Upper lobe of left lung (tissue), 4 donors: Measurements from ENCODE around the gene TCERG1L.

Source experiments
- EP300 ChIP-seq, 4 donors: sonication (generic); formaldehyde crosslinking; IDR thresholded peaks; one replicate each; pipeline ENCODE4 v1.5.1; 2017; ENCODE audit warnings: antibody characterized with exemption in 4 of 4, control low read depth in 2 of 4
- POLR2A ChIP-seq, 4 donors: fragments of 450-650 bp; IDR thresholded peaks; one replicate each; pipeline ENCODE4 v1.5.1; 2016 to 2017; ENCODE audit warnings: antibody characterized with exemption in 4 of 4, mild to moderate bottlenecking in 2 of 4
- POLR2AphosphoS5 ChIP-seq, 2 donors: sonication (generic); formaldehyde crosslinking; IDR thresholded peaks; one replicate each; pipeline ENCODE4 v1.5.1; 2017; ENCODE audit warnings: antibody characterized with exemption in 2 of 2
- TF ChIP-seq, protein P1 (sequence below), 6 experiments: fragments of 450-650 bp in 4 of 6; fragments of 200-600 bp in 2 of 6; sonication (generic) in 2 of 6; IDR thresholded peaks; one replicate each; pipeline ENCODE4 v1.5.1; 2016 to 2019; ENCODE audit warnings: antibody characterized with exemption in 6 of 6

DNA sequence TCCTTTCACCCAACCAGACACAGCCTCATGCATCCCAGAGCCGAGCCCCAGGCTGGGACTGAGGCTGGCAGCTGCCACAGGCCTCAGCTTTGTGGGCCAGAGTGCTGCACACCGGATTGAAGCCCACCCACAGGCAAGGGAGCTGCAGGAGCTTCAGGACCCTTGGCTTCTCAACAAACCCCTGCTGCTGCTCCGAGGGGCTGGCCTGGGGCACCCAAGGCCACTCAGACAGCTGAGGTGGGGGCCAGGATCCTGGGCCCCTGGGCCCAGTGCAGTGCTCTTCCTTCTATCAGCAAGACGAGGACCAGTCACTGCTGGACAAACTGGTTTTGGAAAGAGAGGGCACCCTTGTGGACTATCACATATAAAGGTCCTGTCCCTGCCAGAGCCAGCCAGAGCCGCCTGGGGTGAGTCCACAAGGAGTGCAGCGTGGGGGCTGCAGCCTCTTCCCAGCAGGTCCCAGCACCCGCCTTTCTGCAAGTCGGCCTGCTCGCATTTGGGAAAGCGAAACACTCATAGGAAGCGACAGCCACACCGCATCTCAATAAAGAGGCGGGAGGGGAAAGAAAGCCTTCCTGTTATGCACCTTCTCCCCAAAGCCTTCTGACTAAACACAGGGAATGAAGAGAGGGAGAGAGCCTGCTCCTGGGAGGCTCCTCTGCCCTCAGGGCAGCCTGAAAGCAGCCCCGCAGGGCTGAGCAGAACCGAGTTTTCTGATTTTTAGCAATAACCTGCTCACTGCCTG lies 9.5 kb upstream of the TCERG1L start:
- TF ChIP-seq, protein P1, sequence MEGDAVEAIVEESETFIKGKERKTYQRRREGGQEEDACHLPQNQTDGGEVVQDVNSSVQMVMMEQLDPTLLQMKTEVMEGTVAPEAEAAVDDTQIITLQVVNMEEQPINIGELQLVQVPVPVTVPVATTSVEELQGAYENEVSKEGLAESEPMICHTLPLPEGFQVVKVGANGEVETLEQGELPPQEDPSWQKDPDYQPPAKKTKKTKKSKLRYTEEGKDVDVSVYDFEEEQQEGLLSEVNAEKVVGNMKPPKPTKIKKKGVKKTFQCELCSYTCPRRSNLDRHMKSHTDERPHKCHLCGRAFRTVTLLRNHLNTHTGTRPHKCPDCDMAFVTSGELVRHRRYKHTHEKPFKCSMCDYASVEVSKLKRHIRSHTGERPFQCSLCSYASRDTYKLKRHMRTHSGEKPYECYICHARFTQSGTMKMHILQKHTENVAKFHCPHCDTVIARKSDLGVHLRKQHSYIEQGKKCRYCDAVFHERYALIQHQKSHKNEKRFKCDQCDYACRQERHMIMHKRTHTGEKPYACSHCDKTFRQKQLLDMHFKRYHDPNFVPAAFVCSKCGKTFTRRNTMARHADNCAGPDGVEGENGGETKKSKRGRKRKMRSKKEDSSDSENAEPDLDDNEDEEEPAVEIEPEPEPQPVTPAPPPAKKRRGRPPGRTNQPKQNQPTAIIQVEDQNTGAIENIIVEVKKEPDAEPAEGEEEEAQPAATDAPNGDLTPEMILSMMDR (IDR thresholded peaks at IDR 0.05) = no peak
- no peak for TF ChIP-seq POLR2A (IDR thresholded peaks at IDR 0.05)
- no peak for TF ChIP-seq POLR2AphosphoS5 (IDR thresholded peaks at IDR 0.05)
- no peak for TF ChIP-seq EP300 (IDR thresholded peaks at IDR 0.05)
